Mucosa of stomach (tissue), 1 donor: ENCODE measurements around the gene C2CD4A.

ENCODE experiments used
- H3K27me3 ChIP-seq: one replicate; pipeline ENCODE4 v1.7.0; 2013; ENCODE audit warnings: mild to moderate bottlenecking, low read length; ENCODE audit not compliant: control insufficient read depth, insufficient read depth
- H3K36me3 ChIP-seq: one replicate; pipeline ENCODE4 v1.7.0; 2013; ENCODE audit warnings: low read length; ENCODE audit not compliant: control insufficient read depth, insufficient read depth
- H3K4me1 ChIP-seq: one replicate; pipeline ENCODE4 v1.7.0; 2013; ENCODE audit warnings: mild to moderate bottlenecking, low read length; ENCODE audit not compliant: control insufficient read depth, insufficient read depth
- H3K4me3 ChIP-seq: one replicate; pipeline ENCODE4 v1.7.0; 2013; ENCODE audit warnings: low read length
- H3K9ac ChIP-seq: one replicate; pipeline ENCODE4 v1.7.0; 2013; ENCODE audit warnings: mild to moderate bottlenecking, low read length, moderate library complexity
- H3K9me3 ChIP-seq: one replicate; pipeline ENCODE4 v1.7.0; 2013; ENCODE audit warnings: mild to moderate bottlenecking, low read length, moderate library complexity; ENCODE audit not compliant: control insufficient read depth
- donor health status: Pancreatic carcinoma.

Gene C2CD4A

GRCh38 chr15:62067448-62068044, 769 bp downstream of the C2CD4A start:
- Histone ChIP-seq H3K9ac (peak overlapping the region; percentile 17), H3K27me3 (peaks cover 3% of the 10 kb centered on the region)

GRCh38 chr15:62068071-62068809, 1.5 kb downstream of the C2CD4A start:
- peak overlapping the region; percentile 60 for H3K9ac ChIP-seq
- peak overlapping the region; percentile 11 for H3K4me3 ChIP-seq
- no peaks in the 10 kb centered on the region for H3K4me1 ChIP-seq
- no peaks in the 10 kb centered on the region for H3K9me3 ChIP-seq
- H3K27me3 ChIP-seq: peaks cover 3% of the 10 kb centered on the region
- no peaks in the 10 kb centered on the region for H3K36me3 ChIP-seq

More at GRCh38 chr15:62067448-62068044, 769 bp downstream of the C2CD4A start:
- H3K4me1 ChIP-seq: no peaks in the 10 kb centered on the region
- H3K9me3 ChIP-seq: no peaks in the 10 kb centered on the region
- H3K36me3 ChIP-seq: no peaks in the 10 kb centered on the region
- peak overlapping the region; percentile 34 for H3K4me3 ChIP-seq

DNA sequence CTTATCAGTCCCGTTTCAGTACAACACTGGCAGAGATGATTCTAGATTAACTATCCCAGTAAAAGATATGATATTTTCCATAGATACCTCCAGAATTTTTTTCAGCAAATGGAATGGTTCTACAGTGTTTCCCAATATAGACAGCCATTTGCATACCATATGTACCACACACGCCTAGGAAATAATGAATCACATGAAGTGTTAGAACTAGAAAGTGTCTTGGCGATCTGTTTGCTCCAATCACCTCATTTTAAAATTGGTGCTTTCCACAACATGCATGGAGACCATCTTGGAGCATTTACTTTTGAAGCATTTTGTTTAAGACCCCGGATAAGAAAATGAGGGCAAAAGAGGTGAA, 2.0 kb downstream of the C2CD4A start:
- no peaks in the 10 kb centered on the region for H3K9me3 ChIP-seq
- H3K4me3 ChIP-seq: peak overlapping the region; percentile 11
- H3K9ac ChIP-seq: peak overlapping the region; percentile 60
- H3K27me3 ChIP-seq: peaks cover 3% of the 10 kb centered on the region
- no peaks in the 10 kb centered on the region for H3K4me1 ChIP-seq
- H3K36me3 ChIP-seq: no peaks in the 10 kb centered on the region

- H3K9ac ChIP-seq: no peak overlapping the region
- H3K27me3 ChIP-seq: peaks cover 3% of the 10 kb centered on the region
- H3K9me3 ChIP-seq: no peaks in the 10 kb centered on the region
- H3K4me1 ChIP-seq: no peaks in the 10 kb centered on the region
- no peaks in the 10 kb centered on the region for H3K36me3 ChIP-seq
- H3K4me3 ChIP-seq: no peak overlapping the region
These were observed 2.8 kb downstream of the C2CD4A start for GRCh38 chr15:62069551-62069950.

- no peak overlapping the region for H3K4me3 ChIP-seq
- no peak overlapping the region for H3K9ac ChIP-seq
- no peaks in the 10 kb centered on the region for H3K36me3 ChIP-seq
- H3K9me3 ChIP-seq: no peaks in the 10 kb centered on the region
- H3K4me1 ChIP-seq: peaks cover 4% of the 10 kb centered on the region
- peaks cover 3% of the 10 kb centered on the region for H3K27me3 ChIP-seq
These were observed 5.0 kb downstream of the C2CD4A start for GRCh38 chr15:62071711-62072308.

GRCh38 chr15:62075595-62076277, 9.0 kb downstream of the C2CD4A start:
- Histone ChIP-seq H3K9ac (no peak overlapping the region), H3K9me3 (no peaks in the 10 kb centered on the region), H3K36me3 (no peaks in the 10 kb centered on the region), H3K27me3 (no peaks in the 10 kb centered on the region), H3K4me1 (peaks cover 4% of the 10 kb centered on the region), H3K4me3 (no peak overlapping the region)

DNA sequence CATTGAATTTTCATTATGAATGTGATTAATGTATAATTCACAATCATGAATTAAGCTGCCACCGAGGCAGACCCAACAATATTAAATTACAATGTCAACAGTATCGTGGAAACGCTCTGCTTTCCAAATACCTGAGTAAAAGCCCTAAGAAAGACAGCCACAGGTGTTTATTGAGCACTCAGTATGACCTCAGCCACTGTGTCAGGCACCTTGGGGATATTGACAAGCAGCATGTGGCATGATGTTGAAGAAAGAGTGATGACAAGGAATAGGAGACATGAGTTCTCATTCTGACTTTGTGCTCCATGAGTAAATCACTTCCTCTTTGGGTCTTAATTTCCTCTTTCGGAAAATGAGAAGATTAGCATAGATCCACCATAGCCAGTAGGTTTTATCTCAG, 12.8 kb downstream of the C2CD4A start:
- Histone ChIP-seq H3K36me3 (no peaks in the 10 kb centered on the region), H3K9ac (no peak overlapping the region), H3K4me3 (no peak overlapping the region), H3K9me3 (no peaks in the 10 kb centered on the region), H3K27me3 (no peaks in the 10 kb centered on the region), H3K4me1 (peaks cover 4% of the 10 kb centered on the region)

DNA sequence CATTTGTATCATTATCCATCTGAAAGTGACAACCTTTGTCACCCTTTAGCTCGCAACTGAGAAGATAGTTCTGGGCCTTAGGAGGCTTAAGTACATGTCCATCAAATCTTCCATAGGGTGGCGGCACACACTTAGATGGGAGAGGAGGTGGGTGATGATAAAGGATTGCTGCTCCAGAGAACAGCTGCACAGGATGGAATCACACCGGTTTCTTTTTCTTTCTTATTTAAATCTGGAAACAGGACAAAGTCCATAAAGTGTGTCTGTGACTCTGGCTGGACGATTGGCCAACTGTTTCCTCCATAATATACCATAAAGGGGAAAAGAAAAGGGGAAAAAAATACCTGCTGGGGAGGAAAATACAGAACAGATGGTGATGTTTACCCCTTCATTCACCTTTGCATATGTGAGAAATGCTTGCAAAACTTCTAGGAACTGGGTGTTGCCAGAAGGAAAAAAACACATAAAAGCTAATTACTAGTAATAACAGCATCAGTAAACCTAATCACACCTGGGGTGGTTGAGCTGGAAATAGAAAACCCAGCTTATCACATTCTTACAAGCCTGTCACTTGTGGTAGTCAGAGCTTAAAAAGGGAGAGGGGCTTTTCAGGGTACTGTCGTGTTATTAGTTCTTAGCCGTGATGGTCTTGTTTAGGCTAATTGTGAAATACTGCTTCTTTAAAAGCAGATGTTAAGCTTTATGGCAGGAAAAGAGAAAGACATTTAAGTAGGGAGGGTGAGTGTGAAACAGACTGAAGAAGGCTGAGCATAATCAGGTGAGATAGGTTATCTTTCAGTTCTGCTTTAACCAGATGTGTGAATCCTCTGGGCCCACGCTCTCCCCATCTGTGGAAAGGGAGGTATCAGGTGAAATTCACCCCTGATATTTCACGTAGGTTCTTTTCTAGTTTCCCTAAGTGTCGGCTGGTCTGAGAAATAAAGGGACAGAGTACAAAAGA, 16.7 kb downstream of the C2CD4A start:
- Histone ChIP-seq H3K9me3 (no peaks in the 10 kb centered on the region), H3K27me3 (no peaks in the 10 kb centered on the region)

DNA sequence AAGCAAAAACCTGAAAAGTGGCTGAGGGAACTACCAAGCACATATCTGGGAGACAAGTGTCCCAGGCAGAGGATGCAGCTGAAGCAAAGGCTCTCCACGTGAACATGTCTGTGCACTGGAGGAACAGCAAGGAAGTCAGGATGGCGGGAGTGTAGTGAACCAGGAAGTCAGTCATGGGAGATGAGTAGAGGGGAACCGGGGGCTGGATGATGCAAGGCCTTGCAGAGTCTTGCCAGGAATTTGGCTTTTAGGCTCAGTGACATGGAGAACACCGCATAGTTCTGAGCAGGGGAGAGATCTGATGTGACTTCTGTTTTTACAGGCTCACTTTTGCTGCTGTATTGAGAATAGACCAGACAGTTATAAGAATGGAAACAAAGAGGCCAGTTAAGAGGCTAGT, 19.0 kb downstream of the C2CD4A start:
- Histone ChIP-seq H3K36me3 (no peaks in the 10 kb centered on the region), H3K27me3 (no peaks in the 10 kb centered on the region)

More for the DNA sequence above, 16.7 kb downstream of the C2CD4A start:
- H3K4me1 ChIP-seq: no peaks in the 10 kb centered on the region
- H3K36me3 ChIP-seq: no peaks in the 10 kb centered on the region
- H3K4me3 ChIP-seq: no peak overlapping the region
- H3K9ac ChIP-seq: no peak overlapping the region

GRCh38 chr15:62087671-62088352, 21.0 kb downstream of the C2CD4A start:
- H3K4me1 ChIP-seq: no peaks in the 10 kb centered on the region
- no peaks in the 10 kb centered on the region for H3K36me3 ChIP-seq
- H3K27me3 ChIP-seq: no peaks in the 10 kb centered on the region
- no peaks in the 10 kb centered on the region for H3K9me3 ChIP-seq
- H3K4me3 ChIP-seq: no peak overlapping the region
- H3K9ac ChIP-seq: no peak overlapping the region

More for the DNA sequence above, 19.0 kb downstream of the C2CD4A start:
- H3K9me3 ChIP-seq: no peaks in the 10 kb centered on the region
- H3K9ac ChIP-seq: no peak overlapping the region
- H3K4me1 ChIP-seq: no peaks in the 10 kb centered on the region
- H3K4me3 ChIP-seq: no peak overlapping the region

- Histone ChIP-seq H3K4me3 (no peak overlapping the region), H3K9ac (no peak overlapping the region), H3K9me3 (no peaks in the 10 kb centered on the region), H3K27me3 (no peaks in the 10 kb centered on the region), H3K4me1 (no peaks in the 10 kb centered on the region), H3K36me3 (no peaks in the 10 kb centered on the region)
These were observed 21.5 kb downstream of the C2CD4A start for GRCh38 chr15:62088353-62088693.
